Suprapubic skin (tissue), 4 donors: ENCODE measurements around the gene PDXDC1.
"Not testable (repeated sequence)": the region's sequence is repeated elsewhere in the genome, so short reads cannot be mapped to it uniquely, and the experiment has no call there.

Experiments
- CTCF ChIP-seq, 2 donors: fragments of 200-600 bp in 1 of 2; fragments of 450-650 bp in 1 of 2; sonication (generic) in 1 of 2; IDR thresholded peaks; one replicate each; pipeline ENCODE4 v1.5.1; 2016 to 2019; ENCODE audit warnings: antibody characterized with exemption in 2 of 2, mild to moderate bottlenecking in 1 of 2, moderate library complexity in 1 of 2
- POLR2A ChIP-seq, 2 donors: fragments of 450-650 bp; IDR thresholded peaks; one replicate each; pipeline ENCODE4 v1.6.1; 2017; ENCODE audit warnings: antibody characterized with exemption in 2 of 2, mild to moderate bottlenecking in 2 of 2, moderate library complexity in 2 of 2
- POLR2AphosphoS5 ChIP-seq, 3 donors: sonication (generic); formaldehyde crosslinking; IDR thresholded peaks; one replicate each; pipeline ENCODE4 v1.6.1; 2017; ENCODE audit warnings: antibody characterized with exemption in 3 of 3

GRCh38 chr16:14929176-14929575, 45.6 kb upstream of the PDXDC1 start:
- TF ChIP-seq CTCF, POLR2A, POLR2AphosphoS5 (IDR thresholded peaks at IDR 0.05): not testable (repeated sequence)
